Endothelial cell of umbilical vein (primary cell): Measurements from ENCODE around the gene LSM5. TPM values are rescaled to one million over a fixed set of nuclear protein-coding genes. Genes with fewer than 3 reads are reported as not detected.

Source experiments
- BruUV-seq: library from RNA; stranded (reverse); fragments of 400-500 nt; replicated peaks from 2 replicates; lab custom pipeline; 2021; lab: Mats Ljungman, UMichigan
- CTCF ChIA-PET: fragments of 300-600, 350-600 bp; sonication (Branson Sonifier 250); formaldehyde crosslinking; loops from one replicate; lab custom pipeline; 2021; ENCODE audit warnings: antibody characterized with exemption, inconsistent platforms; lab: Charles Lee
- POLR2A ChIA-PET: fragments of 300-600, 350-600 bp; sonication (Branson Sonifier 250); formaldehyde crosslinking; loops from one replicate; lab custom pipeline; 2021; ENCODE audit warnings: antibody characterized with exemption, inconsistent platforms; lab: Charles Lee
- DNase-seq: peaks from one replicate; pipeline ENCODE4 v3.0.0-alpha.2; 2011; ENCODE audit warnings: low read depth, low spot score
- FAIRE-seq: peaks from 2 replicates; lab custom pipeline; 2011; peaks lifted over from hg19 to GRCh38; lab: Jason Lieb, UNC
- H2AFZ ChIP-seq: 2 replicates; pipeline ENCODE4 v1.6.0; 2012; ENCODE audit warnings: low read depth, low read length, control low read depth, inconsistent platforms
- H3K27ac ChIP-seq: 2 replicates; pipeline ENCODE4 v1.5.1; 2011; ENCODE audit warnings: low read depth, mild to moderate bottlenecking, control low read depth, low read length, moderate library complexity; ENCODE audit not compliant: insufficient read depth
- H3K27me3 ChIP-seq, 2 experiments: 2 replicates each; pipeline versions ENCODE4 v1.6.0 to v1.6.1; 2011; ENCODE audit warnings: low read length in 2 of 2, mixed read lengths in 1 of 2; ENCODE audit not compliant: control insufficient read depth in 2 of 2, insufficient read depth in 2 of 2
- H3K36me3 ChIP-seq, 2 experiments: 2 replicates in 1 of 2; 3 replicates in 1 of 2; pipeline ENCODE4 v1.5.1; 2011; ENCODE audit warnings: low read length in 2 of 2, mild to moderate bottlenecking in 1 of 2, moderate library complexity in 1 of 2; ENCODE audit not compliant: control insufficient read depth in 2 of 2, insufficient read depth in 2 of 2; ENCODE audit errors: extremely low read depth in 1 of 2
- H3K4me1 ChIP-seq: 3 replicates; pipeline ENCODE4 v1.5.1; 2011; ENCODE audit warnings: mild to moderate bottlenecking, low read length; ENCODE audit not compliant: control insufficient read depth, insufficient read depth; ENCODE audit errors: extremely low read depth
- H3K4me2 ChIP-seq: 2 replicates; pipeline ENCODE4 v1.6.1; 2011; ENCODE audit warnings: low read length, control low read depth, mixed read lengths; ENCODE audit not compliant: insufficient read depth
- H3K4me3 ChIP-seq, 3 experiments: fragments of 200-600 bp in 1 of 3; sonication (generic), shearing (Covaris generic) in 1 of 3; replicated peaks in 1 of 3; 2 replicates each; pipeline ENCODE4 v1.5.1; 2011 to 2016; ENCODE audit warnings: control low read depth in 3 of 3, low read length in 3 of 3, mild to moderate bottlenecking in 2 of 3, inconsistent platforms in 1 of 3, low read depth in 1 of 3, moderate library complexity in 1 of 3; ENCODE audit not compliant: insufficient read depth in 1 of 3
- H3K79me2 ChIP-seq: 2 replicates; pipeline ENCODE4 v1.6.0; 2012; ENCODE audit warnings: low read length, inconsistent platforms; ENCODE audit not compliant: control insufficient read depth, insufficient read depth
- H3K9ac ChIP-seq: replicated peaks from 2 replicates; pipeline ENCODE3; 2011; ENCODE audit warnings: low read length, control low read depth; ENCODE audit not compliant: insufficient read depth; ENCODE audit errors: extremely low read depth
- H3K9me1 ChIP-seq: replicated peaks from 3 replicates; pipeline ENCODE4 v1.6.0; 2011; ENCODE audit warnings: mild to moderate bottlenecking, low read length; ENCODE audit not compliant: control insufficient read depth, insufficient read depth; ENCODE audit errors: extremely low read depth
- H3K9me3 ChIP-seq: replicated peaks from 2 replicates; pipeline ENCODE4 v1.5.1; 2012; ENCODE audit warnings: low read length, inconsistent platforms; ENCODE audit not compliant: control insufficient read depth, insufficient read depth
- H4K20me1 ChIP-seq: replicated peaks from 2 replicates; pipeline ENCODE3; 2011; ENCODE audit warnings: mild to moderate bottlenecking, low read length; ENCODE audit not compliant: control insufficient read depth, insufficient read depth; ENCODE audit errors: extremely low read depth
- CTCF ChIP-seq, 2 donors: IDR thresholded peaks; 1 replicate in 1 of 2; 2 replicates in 1 of 2; pipeline ENCODE4 v1.5.1; 2011; ENCODE audit warnings: low read length in 2 of 2, mild to moderate bottlenecking in 2 of 2, moderate library complexity in 2 of 2, control low read depth in 1 of 2, inconsistent platforms in 1 of 2, low read depth in 1 of 2; ENCODE audit not compliant: insufficient read depth in 1 of 2; ENCODE audit errors: extremely low read depth in 1 of 2
- EZH2 ChIP-seq: IDR thresholded peaks from 2 replicates; pipeline ENCODE4 v1.6.1; 2012; ENCODE audit warnings: borderline replicate concordance, low read depth, mild to moderate bottlenecking, moderate library complexity, low read length, inconsistent platforms; ENCODE audit not compliant: severe bottlenecking
- FOS ChIP-seq: IDR thresholded peaks from 2 replicates; pipeline ENCODE4 v1.6.1; 2011; ENCODE audit warnings: mild to moderate bottlenecking, low read length, moderate library complexity, borderline replicate concordance; ENCODE audit not compliant: insufficient read depth
- GATA2 ChIP-seq: IDR thresholded peaks from 2 replicates; pipeline ENCODE4 v1.7.0; 2011; ENCODE audit warnings: low read depth, mild to moderate bottlenecking, moderate library complexity, mixed read lengths, low read length; ENCODE audit not compliant: insufficient read length, insufficient read depth
- JUN ChIP-seq: IDR thresholded peaks from 2 replicates; pipeline ENCODE4 v1.6.1; 2011; ENCODE audit warnings: borderline replicate concordance, low read depth; ENCODE audit not compliant: insufficient read length, insufficient read depth
- MYC ChIP-seq: IDR thresholded peaks from one replicate; pipeline ENCODE4 v1.6.1; 2011; ENCODE audit warnings: mild to moderate bottlenecking, low read depth, low read length
- POLR2A ChIP-seq: IDR thresholded peaks from 2 replicates; pipeline ENCODE4 v1.6.1; 2012; ENCODE audit warnings: low read depth, mild to moderate bottlenecking, control low read depth, low read length
- POLR2AphosphoS5 ChIP-seq: IDR thresholded peaks from 2 replicates; pipeline ENCODE4 v1.6.1; 2012; ENCODE audit warnings: low read depth, mild to moderate bottlenecking, control low read depth, low read length, moderate library complexity; ENCODE audit not compliant: insufficient read depth
- dilution Hi-C: fragments of 300-500 bp; cut with MboI; formaldehyde crosslinking; loops from one replicate; pipeline ENCODE4 v1.15.0; 2019; ENCODE audit warnings: low sequenced_read_pairs; ENCODE audit not compliant: extremely low pct_ligation_motif_present
- intact Hi-C: fragments of 100-400 bp; cut with micrococcal nuclease; formaldehyde crosslinking; loops from one replicate; pipeline ENCODE4 v1.10.0; 2022
- polyA plus RNA-seq, 4 experiments: library from polyadenylated mRNA; depleted of rRNA in 3 of 4; stranded (reverse) in 3 of 4; unstranded in 1 of 4; fragments of >200 nt; gene quantifications; 2 replicates each; pipeline versions ENCODE4 v1.2.1 to v1.2.3, GENCODE V29; 2011 to 2012; ENCODE audit warnings: missing spikeins in 1 of 4
- total RNA-seq: library from RNA; stranded (reverse); gene quantifications from 2 replicates; pipeline ENCODE4 v1.2.3, GENCODE V29; 2021
- TF ChIP-seq, protein P1 (sequence below): IDR thresholded peaks from 2 replicates; pipeline ENCODE4 v1.6.1; 2011; ENCODE audit not compliant: insufficient read depth, insufficient read length

The LSM5 gene
- total and polyA plus RNA-seq, 2 donors (not counting 3 experiments of a cell fraction or from before 2014, with no cell fraction given): 36.3 to 68.1 TPM

- dilution Hi-C loops: no loop called here
- no peak for TF ChIP-seq FOS
- TF ChIP-seq JUN: no peak
- TF ChIP-seq POLR2A: no peak
- TF ChIP-seq CTCF (IDR thresholded peaks at IDR 0.05; ENCODE audit: extremely low read depth in 1 of 2, insufficient read depth in 1 of 2, low read depth in 1 of 2, low read length in 2 of 2): no peak
- TF ChIP-seq MYC: no peak
- TF ChIP-seq EZH2: no peak
- TF ChIP-seq POLR2AphosphoS5: no peak
- TF ChIP-seq, protein P1, sequence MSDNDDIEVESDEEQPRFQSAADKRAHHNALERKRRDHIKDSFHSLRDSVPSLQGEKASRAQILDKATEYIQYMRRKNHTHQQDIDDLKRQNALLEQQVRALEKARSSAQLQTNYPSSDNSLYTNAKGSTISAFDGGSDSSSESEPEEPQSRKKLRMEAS: no peak
- TF ChIP-seq GATA2: no peak
- no TSS peak for BruUV-seq
- H3K4me2 ChIP-seq: no peak overlapping the region
- DNase-seq: no peak
- no peaks in the 10 kb centered on the region for H3K27me3 ChIP-seq
- no peak overlapping the region for H3K27ac ChIP-seq
- no peak overlapping the region for H2AFZ ChIP-seq
- H3K4me3 ChIP-seq: no peak overlapping the region
- FAIRE-seq: no peak
- CTCF ChIA-PET: no interaction called here
- H3K79me2 ChIP-seq: peaks cover 74% of the 10 kb centered on the region
- no peaks in the 10 kb centered on the region for H3K9me1 ChIP-seq
- no peaks in the 10 kb centered on the region for H4K20me1 ChIP-seq
- no peaks in the 10 kb centered on the region for H3K4me1 ChIP-seq
- H3K9ac ChIP-seq: no peak overlapping the region
- no peaks in the 10 kb centered on the region for H3K36me3 ChIP-seq
- POLR2A ChIA-PET: interaction anchor here (0.5 kb wide), 1 partner anchor 21 kb away, joined by 5 read pairs; no protein-coding TSS in a partner anchor
- intact Hi-C loops: no loop called here
- H3K9me3 ChIP-seq: peaks cover 4% of the 10 kb centered on the region
Measured at GRCh38 chr7:32516551-32517100, 26.4 kb upstream of the LSM5 start.
